COLO668 (cell line): Measurements from ENCODE around the gene LRGUK.

ENCODE experiments used
- DNase-seq: peaks from one replicate; lab custom pipeline; 2025; ENCODE audit not compliant: unreplicated experiment; lab: John Stamatoyannopoulos, UW

LRGUK gene

DNA sequence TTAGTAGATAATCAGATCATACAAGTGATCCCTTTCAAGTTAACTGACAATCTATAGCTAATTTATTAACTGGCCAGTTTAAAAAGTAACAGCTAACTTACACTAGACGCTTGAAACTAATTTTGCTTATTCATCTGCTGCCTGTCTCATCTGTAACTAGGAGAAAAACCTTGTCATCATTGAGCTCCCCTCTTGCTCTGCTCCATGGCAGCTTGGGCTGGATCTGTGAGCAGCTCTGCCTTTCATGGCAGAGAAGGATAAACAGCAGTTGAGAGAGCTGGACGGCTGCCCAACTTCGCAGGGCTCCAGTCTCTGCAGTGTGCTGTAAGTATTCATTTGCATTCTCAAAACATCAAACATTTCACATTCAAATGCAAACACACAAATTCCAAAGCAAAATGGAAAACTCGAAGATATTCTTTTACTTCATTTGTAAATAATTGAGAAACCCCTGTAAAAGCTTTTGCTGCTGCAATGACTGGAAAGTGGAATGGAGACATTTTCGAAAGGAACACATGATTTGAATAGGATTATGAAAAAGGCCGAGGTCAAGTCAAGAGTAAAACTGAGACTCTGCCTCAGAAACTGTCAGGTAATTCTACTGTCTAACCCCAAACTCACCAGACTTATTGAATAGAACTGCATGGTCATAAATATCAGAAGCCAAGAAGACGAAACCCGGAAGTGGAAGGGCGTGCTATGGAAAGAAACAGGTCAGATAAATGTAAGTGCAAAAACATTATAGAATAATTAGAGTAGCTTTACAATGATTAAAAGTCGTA is 172.0 kb downstream of the LRGUK start:
- no peak for DNase-seq

DNA sequence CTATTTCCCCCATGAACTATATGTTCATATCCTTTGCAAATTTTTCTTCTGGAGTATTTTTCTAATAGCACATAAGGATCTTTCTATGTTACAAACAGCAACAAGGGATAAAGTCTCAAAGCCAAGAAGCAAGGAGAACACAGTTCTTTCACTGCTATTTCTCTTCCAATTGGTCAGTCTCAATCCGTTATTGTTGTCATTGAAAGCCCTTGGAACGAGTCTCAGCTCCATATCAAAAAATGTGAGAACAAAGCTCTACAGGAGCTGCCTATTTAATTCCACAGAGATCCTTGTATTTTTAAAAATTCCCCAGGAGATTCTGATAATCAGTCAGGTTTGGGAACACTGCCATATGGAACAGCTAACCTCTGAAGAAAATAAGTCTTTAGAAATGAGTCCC is 173.8 kb downstream of the LRGUK start:
- DNase-seq = no peak

DNA sequence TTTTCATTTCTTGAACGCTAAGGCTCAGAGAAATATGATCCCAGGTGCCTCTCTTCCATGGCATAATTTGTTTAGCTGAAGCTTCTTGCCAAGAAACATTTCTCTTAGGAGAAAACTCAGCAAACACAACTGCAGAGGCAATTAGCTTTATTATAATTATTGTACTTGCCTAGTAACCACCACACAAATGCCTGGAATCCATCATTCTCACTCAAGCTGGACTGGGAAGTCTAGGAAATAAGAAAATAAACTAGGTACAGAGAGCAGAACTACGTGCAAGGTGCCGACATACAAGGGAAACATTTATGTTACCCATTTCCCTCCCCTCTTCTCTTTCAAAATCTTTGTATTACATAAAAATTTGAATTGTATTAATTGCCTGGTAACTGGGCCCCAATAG is 174.5 kb downstream of the LRGUK start:
- DNase-seq = no peak

DNA sequence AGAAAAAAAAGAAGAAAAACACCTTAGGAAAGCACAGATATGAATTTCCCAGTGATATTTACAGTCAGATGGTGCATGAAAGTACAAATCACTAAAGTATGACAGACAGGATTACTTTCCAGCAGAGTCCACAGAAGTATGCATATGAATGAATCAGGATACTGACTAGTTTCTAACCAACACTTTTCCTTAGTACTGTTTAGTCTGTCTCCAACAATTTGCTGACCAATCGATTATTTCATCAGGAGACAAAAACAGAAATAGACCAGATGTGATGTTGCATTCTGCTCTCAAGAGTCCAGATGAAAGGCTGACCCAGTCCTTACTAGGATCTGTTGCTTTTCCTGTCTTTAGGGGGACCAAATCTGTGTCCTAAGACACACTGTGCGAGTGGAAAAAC is 175.0 kb downstream of the LRGUK start:
- no peak for DNase-seq

DNA sequence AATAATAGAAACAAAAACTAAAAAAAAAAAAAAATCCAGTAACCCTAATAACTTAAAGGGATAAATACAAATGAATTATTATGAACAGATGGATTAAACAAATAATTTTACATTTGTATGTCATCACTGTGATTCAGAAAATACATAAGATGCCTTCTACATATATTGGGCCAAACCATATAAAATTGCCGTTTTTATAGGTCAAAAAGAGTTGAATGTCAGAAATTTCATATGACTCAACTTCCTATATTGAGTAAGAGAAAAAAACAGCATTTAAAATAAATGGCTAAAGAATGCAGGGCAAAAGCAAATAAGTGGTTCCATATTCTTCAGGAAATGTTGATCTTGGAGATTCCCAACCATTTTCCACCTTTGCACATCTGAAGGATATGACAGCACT is 180.2 kb downstream of the LRGUK start:
- DNase-seq = no peak

DNA sequence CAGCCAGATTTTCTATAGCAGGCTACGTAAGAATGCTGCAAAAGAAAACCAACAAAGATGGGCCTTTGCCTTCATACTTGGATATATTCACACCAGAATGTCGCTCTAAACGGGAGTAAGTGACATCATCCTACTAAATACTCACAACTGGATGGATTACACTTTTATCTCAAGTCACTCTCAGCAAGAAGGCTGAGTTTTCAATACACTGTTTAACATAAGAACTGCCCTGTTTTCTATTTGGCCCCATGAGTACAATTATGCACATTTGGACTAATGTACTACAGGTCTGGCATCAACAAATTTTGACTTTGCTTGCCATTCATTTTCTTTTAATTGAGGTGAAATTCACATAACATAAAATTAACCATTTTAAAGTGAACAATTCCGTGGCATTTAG is 181.4 kb downstream of the LRGUK start:
- DNase-seq = no peak

DNA sequence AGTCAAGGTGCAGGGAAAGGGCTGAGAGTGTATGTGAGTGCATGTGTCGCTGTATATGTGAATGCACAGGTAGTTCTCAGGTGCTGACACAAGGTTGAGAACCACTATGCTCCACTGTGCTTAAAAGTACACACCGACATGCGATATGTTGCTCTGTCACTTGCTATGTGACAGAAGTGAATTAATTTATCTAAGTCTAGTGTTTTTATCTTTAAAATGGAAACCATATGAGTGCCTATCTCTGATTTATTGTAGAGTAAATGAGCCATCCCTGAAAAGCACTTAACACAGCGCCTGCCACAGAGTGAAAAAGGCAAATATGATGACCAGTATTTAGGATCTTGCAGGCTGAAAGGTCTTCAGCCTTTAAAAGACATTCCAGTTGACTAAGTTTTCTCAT is 184.7 kb downstream of the LRGUK start:
- DNase-seq = no peak

DNA sequence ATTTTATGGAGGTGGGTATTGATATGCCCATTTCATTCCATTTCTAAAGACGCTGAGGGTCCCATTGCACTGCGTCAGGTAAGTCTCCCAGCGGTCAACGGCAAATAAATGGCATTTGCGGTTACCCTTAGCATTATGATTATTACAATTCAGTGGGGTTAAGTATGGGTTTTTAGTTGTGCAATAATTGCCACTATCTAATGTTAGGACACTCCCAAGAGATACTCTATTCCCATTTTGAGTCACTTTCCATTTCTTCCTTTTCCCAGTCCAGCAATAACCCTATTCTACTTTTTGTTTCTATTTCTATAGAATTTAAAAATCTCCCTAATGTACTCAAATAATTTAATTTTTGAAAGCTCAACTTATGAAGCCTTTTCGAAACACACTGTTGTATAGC is 185.6 kb downstream of the LRGUK start:
- DNase-seq = no peak

DNA sequence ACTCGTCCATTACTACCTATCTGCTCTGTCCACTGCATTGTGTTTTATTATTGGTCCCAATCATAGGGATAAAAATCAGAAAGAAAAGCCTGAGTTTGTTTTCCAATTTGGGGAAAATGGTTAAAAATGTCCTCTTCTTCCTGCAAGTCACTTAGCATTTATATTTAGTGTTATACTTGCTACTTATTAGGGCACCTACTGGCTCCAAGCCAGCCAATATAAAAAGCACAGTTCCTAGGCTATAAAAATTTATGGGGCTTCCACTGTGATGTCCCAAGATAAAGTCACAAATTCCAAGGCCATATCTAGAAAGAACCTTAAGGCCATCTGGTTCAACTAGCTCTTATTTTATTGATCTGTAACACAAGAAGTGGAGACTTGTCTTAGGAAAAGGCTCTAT is 186.4 kb downstream of the LRGUK start:
- no peak for DNase-seq
